ENCODE results near the gene TMEM164. TPM values are rescaled to one million over a fixed set of nuclear protein-coding genes. Genes with fewer than 3 reads are reported as not detected.

TMEM164 gene
- total and polyA plus RNA-seq, 10 of the 15 experiments (the other 5 are each of a cell fraction or from before 2014, with no cell fraction given), result 0.61 to 18.3 (median 7.0) TPM

GRCh38 chrX:110138557-110138956 is 135.6 kb downstream of the TMEM164 start (continued):
- TF ChIP-seq BCLAF1 (IDR thresholded peaks at IDR 0.05) (no peak), TAF1 (IDR thresholded peaks at IDR 0.05; ENCODE audit: borderline replicate concordance, low read depth, low read length) (no peak)

GRCh38 chrX:110139172-110139571 is 136.3 kb downstream of the TMEM164 start:
- no TSS peak for BruUV-seq (replicated peaks)
- SMC1A ChIA-PET (ENCODE audit: uncharacterized antibody, unreplicated experiment), result no interaction called here
- FAIRE-seq, result no peak

More at GRCh38 chrX:110139172-110139571, 136.3 kb downstream of the TMEM164 start:
- no peak overlapping the region for H3K4me2 ChIP-seq (ENCODE audit: control insufficient read depth, insufficient read depth)
- DNase-seq (ENCODE audit: low read depth, low spot score), result no peak
- no peaks in the 10 kb centered on the region for H3K9me3 ChIP-seq (replicated peaks; ENCODE audit: control insufficient read depth, insufficient read depth, low read length)
- no peaks in the 10 kb centered on the region for H3K4me1 ChIP-seq (ENCODE audit: control insufficient read depth, insufficient read depth, low read length)
- H3K27me3 ChIP-seq (replicated peaks in 1 of 2; ENCODE audit: control insufficient read depth in 2 of 2, insufficient read depth in 2 of 2, low read length in 1 of 2), result no peaks in the 10 kb centered on the region
- POLR2A ChIA-PET, result no interaction called here
- H3K79me2 ChIP-seq (ENCODE audit: control insufficient read depth, insufficient read depth, low read length), result no peaks in the 10 kb centered on the region
- no peak for ATAC-seq
- H4K20me1 ChIP-seq (ENCODE audit: control insufficient read depth, insufficient read depth), result no peaks in the 10 kb centered on the region
- H3K4me3 ChIP-seq, result no peak overlapping the region
- CTCF ChIA-PET, result no interaction called here
- no peak overlapping the region for H2AFZ ChIP-seq (ENCODE audit: control insufficient read depth, low read depth, low read length)
- H3K36me3 ChIP-seq (ENCODE audit: control insufficient read depth in 2 of 2, insufficient read depth in 2 of 2, low read length in 1 of 2), result no peaks in the 10 kb centered on the region
- 47% methylated on average over 1 of the region's 1 CpG for WGBS (ENCODE audit: insufficient coverage, insufficient replicate concordance, low lambda C conversion rate, missing lambda C conversion rate)
- in situ Hi-C loops (cut with MboI) (no loop called here), intact Hi-C loops (cut with micrococcal nuclease; ENCODE audit: unreplicated experiment) (no loop called here)
- RAD21 ChIA-PET (ENCODE audit: unreplicated experiment), result no interaction called here
- H3K9ac ChIP-seq (ENCODE audit: control insufficient read depth, insufficient read depth, low read length), result no peak overlapping the region
- H3K27ac ChIP-seq (ENCODE audit: control insufficient read depth, insufficient read depth), result no peak overlapping the region
- TF ChIP-seq USF1 (IDR thresholded peaks at IDR 0.05; ENCODE audit: borderline replicate concordance, extremely low read length, insufficient read depth, low read depth, low read length) (no peak), ATF2 (IDR thresholded peaks at IDR 0.05; ENCODE audit: low read length) (no peak), E2F4 (IDR thresholded peaks at IDR 0.05; ENCODE audit: low read depth, low read length) (no peak), MTA2 (IDR thresholded peaks at IDR 0.05; ENCODE audit: low read depth) (no peak), MTA3 (IDR thresholded peaks at IDR 0.05; ENCODE audit: borderline replicate concordance, low read length) (no peak), CHD4 (IDR thresholded peaks at IDR 0.05) (no peak), SMC3 (IDR thresholded peaks at IDR 0.05; ENCODE audit: borderline replicate concordance, low read length) (no peak), DPF2 (IDR thresholded peaks at IDR 0.05) (no peak)

All from GM12878 (cell line).